HEK293 (cell line): Measurements from ENCODE around the gene RBM22.

Source experiments
- GLI2 ChIP-seq: fragments of 450-650 bp; formaldehyde crosslinking; IDR thresholded peaks from 2 replicates; pipeline ENCODE4; 2017; ENCODE audit warnings: missing biosample characterization, missing genetic modification characterization, low read depth, borderline replicate concordance
- GLI4 ChIP-seq: fragments of 450-650 bp; formaldehyde crosslinking; IDR thresholded peaks from 2 replicates; pipeline ENCODE4 v1.5.1; 2016; ENCODE audit warnings: missing biosample characterization, missing genetic modification characterization
- KLF10 ChIP-seq: fragments of 450-650 bp; IDR thresholded peaks from 2 replicates; pipeline ENCODE4 v1.5.1; 2018; ENCODE audit warnings: missing biosample characterization, mild to moderate bottlenecking, missing genetic modification characterization
- KLF9 ChIP-seq: fragments of 450-650 bp; formaldehyde crosslinking; IDR thresholded peaks from 2 replicates; pipeline ENCODE4 v1.5.1; 2016; ENCODE audit warnings: missing biosample characterization, missing genetic modification characterization, low read depth
- WT1 ChIP-seq: fragments of 450-650 bp; formaldehyde crosslinking; IDR thresholded peaks from 2 replicates; pipeline ENCODE4 v1.5.1; 2016; ENCODE audit warnings: missing biosample characterization, missing genetic modification characterization
- ZBTB48 ChIP-seq: fragments of 450-650 bp; formaldehyde crosslinking; IDR thresholded peaks from 2 replicates; pipeline ENCODE4 v1.5.1; 2016; ENCODE audit warnings: missing biosample characterization, missing genetic modification characterization
- ZNF155 ChIP-seq: fragments of 450-650 bp; formaldehyde crosslinking; IDR thresholded peaks from 2 replicates; pipeline ENCODE4 v1.5.1; 2016; ENCODE audit warnings: missing biosample characterization, missing genetic modification characterization
- ZNF169 ChIP-seq: fragments of 450-650 bp; formaldehyde crosslinking; IDR thresholded peaks from 2 replicates; pipeline ENCODE4 v1.5.1; 2016; ENCODE audit warnings: missing biosample characterization, missing genetic modification characterization
- ZNF266 ChIP-seq: fragments of 450-650 bp; formaldehyde crosslinking; IDR thresholded peaks from 2 replicates; pipeline ENCODE4 v1.5.1; 2016; ENCODE audit warnings: missing biosample characterization, missing genetic modification characterization, low read depth
- ZNF274 ChIP-seq, 2 experiments: fragments of 200-500 bp in 1 of 2; fragments of 450-650 bp in 1 of 2; sonication (Bioruptor generic) in 1 of 2; formaldehyde crosslinking in 1 of 2; IDR thresholded peaks; 2 replicates each; pipeline versions ENCODE4 v1.5.1 to v1.6.1; 2014 to 2016; ENCODE audit warnings: borderline replicate concordance in 1 of 2, inconsistent platforms in 1 of 2, low read length in 1 of 2, missing biosample characterization in 1 of 2, missing genetic modification characterization in 1 of 2
- ZNF280D ChIP-seq: fragments of 450-650 bp; formaldehyde crosslinking; IDR thresholded peaks from 2 replicates; pipeline ENCODE4 v1.5.1; 2016; ENCODE audit warnings: missing biosample characterization, missing genetic modification characterization
- ZNF473 ChIP-seq: fragments of 450-650 bp; formaldehyde crosslinking; IDR thresholded peaks from 2 replicates; pipeline ENCODE4 v1.5.1; 2017; ENCODE audit warnings: missing biosample characterization, missing genetic modification characterization
- ZNF48 ChIP-seq: fragments of 450-650 bp; formaldehyde crosslinking; IDR thresholded peaks from 2 replicates; pipeline ENCODE4 v1.5.1; 2016; ENCODE audit warnings: missing biosample characterization, missing genetic modification characterization
- ZNF488 ChIP-seq: fragments of 450-650 bp; formaldehyde crosslinking; IDR thresholded peaks from 2 replicates; pipeline ENCODE4 v1.5.1; 2016; ENCODE audit warnings: missing biosample characterization, missing genetic modification characterization
- ZNF747 ChIP-seq: fragments of 450-650 bp; formaldehyde crosslinking; IDR thresholded peaks from 2 replicates; pipeline ENCODE4 v1.5.1; 2016; ENCODE audit warnings: missing biosample characterization, missing genetic modification characterization
- TF ChIP-seq, protein P1 (sequence below): fragments of 450-650 bp; formaldehyde crosslinking; optimal IDR thresholded peaks from 2 replicates; pipeline ENCODE3; 2016; ENCODE audit warnings: missing biosample characterization, mild to moderate bottlenecking, missing genetic modification characterization
- TF ChIP-seq, protein P2 (sequence below): fragments of 450-650 bp; IDR thresholded peaks from 2 replicates; pipeline ENCODE4 v1.5.1; 2018; ENCODE audit warnings: missing biosample characterization, mild to moderate bottlenecking, missing genetic modification characterization
- TF ChIP-seq, protein P3 (sequence below): fragments of 450-650 bp; formaldehyde crosslinking; IDR thresholded peaks from 2 replicates; pipeline ENCODE4 v1.5.1; 2016; ENCODE audit warnings: missing biosample characterization, missing genetic modification characterization

The RBM22 gene

GRCh38 chr5:150656191-150657132, 44.4 kb downstream of the RBM22 start (continued):
- TF ChIP-seq ZNF747 (tag by site-specific recombination) = no peak
- TF ChIP-seq ZNF48 (tag by site-specific recombination) = no peak
- TF ChIP-seq ZNF274 (IDR thresholded peaks at IDR 0.05; ENCODE audit: low read length) = no peak
- TF ChIP-seq ZNF274 (tag by site-specific recombination; IDR thresholded peaks at IDR 0.05; ENCODE audit: borderline replicate concordance) = no peak
- TF ChIP-seq, protein P1, sequence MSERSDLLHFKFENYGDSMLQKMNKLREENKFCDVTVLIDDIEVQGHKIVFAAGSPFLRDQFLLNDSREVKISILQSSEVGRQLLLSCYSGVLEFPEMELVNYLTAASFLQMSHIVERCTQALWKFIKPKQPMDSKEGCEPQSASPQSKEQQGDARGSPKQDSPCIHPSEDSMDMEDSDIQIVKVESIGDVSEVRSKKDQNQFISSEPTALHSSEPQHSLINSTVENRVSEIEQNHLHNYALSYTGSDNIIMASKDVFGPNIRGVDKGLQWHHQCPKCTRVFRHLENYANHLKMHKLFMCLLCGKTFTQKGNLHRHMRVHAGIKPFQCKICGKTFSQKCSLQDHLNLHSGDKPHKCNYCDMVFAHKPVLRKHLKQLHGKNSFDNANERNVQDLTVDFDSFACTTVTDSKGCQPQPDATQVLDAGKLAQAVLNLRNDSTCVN (tag by site-specific recombination) = peak; percentile 90
- TF ChIP-seq ZNF155 = no peak
- no peak for TF ChIP-seq ZNF169 (tag by site-specific recombination)
- no peak for TF ChIP-seq ZNF488 (tag by site-specific recombination)
- TF ChIP-seq ZNF266 = no peak
- TF ChIP-seq, protein P2, sequence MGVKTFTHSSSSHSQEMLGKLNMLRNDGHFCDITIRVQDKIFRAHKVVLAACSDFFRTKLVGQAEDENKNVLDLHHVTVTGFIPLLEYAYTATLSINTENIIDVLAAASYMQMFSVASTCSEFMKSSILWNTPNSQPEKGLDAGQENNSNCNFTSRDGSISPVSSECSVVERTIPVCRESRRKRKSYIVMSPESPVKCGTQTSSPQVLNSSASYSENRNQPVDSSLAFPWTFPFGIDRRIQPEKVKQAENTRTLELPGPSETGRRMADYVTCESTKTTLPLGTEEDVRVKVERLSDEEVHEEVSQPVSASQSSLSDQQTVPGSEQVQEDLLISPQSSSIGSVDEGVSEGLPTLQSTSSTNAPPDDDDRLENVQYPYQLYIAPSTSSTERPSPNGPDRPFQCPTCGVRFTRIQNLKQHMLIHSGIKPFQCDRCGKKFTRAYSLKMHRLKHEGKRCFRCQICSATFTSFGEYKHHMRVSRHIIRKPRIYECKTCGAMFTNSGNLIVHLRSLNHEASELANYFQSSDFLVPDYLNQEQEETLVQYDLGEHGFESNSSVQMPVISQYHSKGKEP = 0 out of 2 replicates have a peak, but pooled peaks have one; percentile 8
- TF ChIP-seq GLI2 (tag by site-specific recombination) = no peak
- TF ChIP-seq WT1 (tag by site-specific recombination) = no peak
- peak; percentile 53 for TF ChIP-seq KLF9 (tag by site-specific recombination)
- TF ChIP-seq, protein P3, sequence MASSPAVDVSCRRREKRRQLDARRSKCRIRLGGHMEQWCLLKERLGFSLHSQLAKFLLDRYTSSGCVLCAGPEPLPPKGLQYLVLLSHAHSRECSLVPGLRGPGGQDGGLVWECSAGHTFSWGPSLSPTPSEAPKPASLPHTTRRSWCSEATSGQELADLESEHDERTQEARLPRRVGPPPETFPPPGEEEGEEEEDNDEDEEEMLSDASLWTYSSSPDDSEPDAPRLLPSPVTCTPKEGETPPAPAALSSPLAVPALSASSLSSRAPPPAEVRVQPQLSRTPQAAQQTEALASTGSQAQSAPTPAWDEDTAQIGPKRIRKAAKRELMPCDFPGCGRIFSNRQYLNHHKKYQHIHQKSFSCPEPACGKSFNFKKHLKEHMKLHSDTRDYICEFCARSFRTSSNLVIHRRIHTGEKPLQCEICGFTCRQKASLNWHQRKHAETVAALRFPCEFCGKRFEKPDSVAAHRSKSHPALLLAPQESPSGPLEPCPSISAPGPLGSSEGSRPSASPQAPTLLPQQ (tag by site-specific recombination) = 0 out of 2 replicates have a peak, but pooled peaks have one; percentile 35
- TF ChIP-seq GLI4 = no peak
- TF ChIP-seq ZNF280D (tag by site-specific recombination) = no peak
- no peak for TF ChIP-seq ZNF473 (tag by site-specific recombination)
- TF ChIP-seq ZBTB48 (tag by site-specific recombination) = peak; percentile 16; the same call in 1 of the 2 replicates
- TF ChIP-seq KLF10 (tag by site-specific recombination) = peak; percentile 82
- TF ChIP-seq, all 188 proteins: peak for 41
